ENCODE data around the gene KRTAP20-3.

Gene KRTAP20-3

DNA sequence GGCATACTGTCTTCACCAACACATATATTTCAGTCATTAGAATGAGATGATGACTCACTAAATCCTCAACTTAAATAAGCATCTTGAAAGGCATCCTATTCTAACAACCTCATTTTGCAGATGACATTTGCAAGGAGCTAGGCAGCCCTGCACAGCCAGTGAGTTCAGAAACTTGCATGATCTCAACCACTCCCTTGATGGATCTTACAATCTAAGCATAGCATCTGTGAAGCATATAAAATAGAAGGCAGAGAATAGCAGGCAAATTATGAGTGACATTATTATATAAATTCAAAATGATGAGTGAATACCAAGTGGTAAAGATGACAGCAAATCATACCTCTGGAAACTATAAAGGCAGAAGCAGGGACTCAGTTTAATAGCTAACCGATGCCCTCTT is 31.6 kb downstream of the KRTAP20-3 start:
- no peak overlapping the region for H3K4me3 ChIP-seq (ENCODE audit: low read length in 2 of 2)
- H3K9me3 ChIP-seq (replicated peaks in 1 of 2; ENCODE audit: control insufficient read depth in 2 of 2, insufficient read depth in 1 of 2, low read depth in 1 of 2, low read length in 2 of 2): peaks cover 0 to 2% of the 10 kb centered on the region in 2 donors
- H2BK120ac ChIP-seq (ENCODE audit: low read depth, low read length): no peak overlapping the region
- no peak overlapping the region for H3K9ac ChIP-seq (ENCODE audit: low read depth, low read length, poor library complexity)
- no peaks in the 10 kb centered on the region for H3K27me3 ChIP-seq (ENCODE audit: control insufficient read depth in 3 of 3, insufficient read depth in 3 of 3, low read depth in 1 of 3, low read length in 3 of 3)
- no peak overlapping the region for H4K91ac ChIP-seq (ENCODE audit: low read depth, low read length, poor library complexity)
- no peak overlapping the region for H2BK15ac ChIP-seq (ENCODE audit: low read length)
- no peak overlapping the region for H3K18ac ChIP-seq (ENCODE audit: low read length)
- no peak overlapping the region for H3K4ac ChIP-seq (ENCODE audit: low read length)
- H3K4me2 ChIP-seq (ENCODE audit: insufficient read depth, low read length, poor library complexity, severe bottlenecking): no peak overlapping the region
- H2BK5ac ChIP-seq (ENCODE audit: low read length): no peak overlapping the region
- no peak overlapping the region for H3K23ac ChIP-seq (ENCODE audit: low read depth, low read length, poor library complexity)
- no peaks in the 10 kb centered on the region for H3K36me3 ChIP-seq (replicated peaks in 1 of 2; ENCODE audit: control insufficient read depth in 2 of 2, insufficient read depth in 2 of 2, low read length in 2 of 2)
- H2AFZ ChIP-seq (ENCODE audit: low read length): no peak overlapping the region
- no peaks in the 10 kb centered on the region for H3K79me1 ChIP-seq (ENCODE audit: low read depth, low read length)
- H3K14ac ChIP-seq (ENCODE audit: low read length): no peak overlapping the region
- WGBS, 2 donors (ENCODE audit: extremely low coverage in 2 of 2, insufficient read length in 2 of 2, insufficient replicate concordance in 1 of 2): no CpG with 5 or more reads among the region's 1 CpG
- no peak overlapping the region for H4K8ac ChIP-seq (ENCODE audit: low read depth, low read length)
- H2AK5ac ChIP-seq (ENCODE audit: low read depth, low read length): no peak overlapping the region
- H3K27ac ChIP-seq (replicated peaks; ENCODE audit: low read length): no peak overlapping the region
- DNase-seq (ENCODE audit: low spot score): no peak
- H2BK12ac ChIP-seq (ENCODE audit: low read length): no peak overlapping the region
- H3K4me1 ChIP-seq (ENCODE audit: control insufficient read depth in 2 of 2, insufficient read depth in 1 of 2, low read depth in 1 of 2, low read length in 2 of 2): no peaks in the 10 kb centered on the region

DNA sequence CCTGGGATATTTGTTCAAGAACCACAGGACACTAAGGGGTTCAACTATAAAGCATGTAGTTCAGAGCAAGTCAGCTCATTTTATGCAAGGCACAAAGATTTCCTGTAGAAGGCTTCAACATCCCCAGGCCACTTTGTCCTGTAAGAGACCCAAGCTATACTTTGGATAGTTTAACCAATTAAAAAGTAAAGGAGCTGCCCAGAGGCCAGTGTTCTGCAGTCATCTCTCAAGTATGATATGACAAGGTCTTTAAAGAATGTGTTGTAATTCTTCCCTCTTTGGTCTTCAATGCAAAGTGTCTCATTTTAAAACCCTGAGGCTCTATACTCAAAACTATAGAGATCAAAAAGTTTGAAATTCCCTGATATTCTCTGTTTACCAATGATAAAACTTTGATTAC is 34.1 kb downstream of the KRTAP20-3 start:
- Histone ChIP-seq H4K91ac (ENCODE audit: low read depth, low read length, poor library complexity) (no peak overlapping the region), H2BK120ac (ENCODE audit: low read depth, low read length) (no peak overlapping the region), H3K14ac (ENCODE audit: low read length) (no peak overlapping the region), H3K23ac (ENCODE audit: low read depth, low read length, poor library complexity) (no peak overlapping the region), H2BK5ac (ENCODE audit: low read length) (no peak overlapping the region), H3K27me3 (ENCODE audit: control insufficient read depth in 3 of 3, insufficient read depth in 3 of 3, low read depth in 1 of 3, low read length in 3 of 3) (no peaks in the 10 kb centered on the region), H3K27ac (replicated peaks; ENCODE audit: low read length) (no peak overlapping the region), H3K79me1 (ENCODE audit: low read depth, low read length) (no peaks in the 10 kb centered on the region), H3K4me3 (ENCODE audit: low read length in 2 of 2) (no peak overlapping the region), H3K4me1 (ENCODE audit: control insufficient read depth in 2 of 2, insufficient read depth in 1 of 2, low read depth in 1 of 2, low read length in 2 of 2) (no peaks in the 10 kb centered on the region), H4K8ac (ENCODE audit: low read depth, low read length) (no peak overlapping the region), H3K18ac (ENCODE audit: low read length) (no peak overlapping the region), H2AK5ac (ENCODE audit: low read depth, low read length) (no peak overlapping the region), H3K4ac (ENCODE audit: low read length) (no peak overlapping the region), H3K9ac (ENCODE audit: low read depth, low read length, poor library complexity) (no peak overlapping the region), H2AFZ (ENCODE audit: low read length) (no peak overlapping the region), H3K9me3 (replicated peaks in 1 of 2; ENCODE audit: control insufficient read depth in 2 of 2, insufficient read depth in 1 of 2, low read depth in 1 of 2, low read length in 2 of 2) (peaks cover 0 to 2% of the 10 kb centered on the region in 2 donors), H3K36me3 (replicated peaks in 1 of 2; ENCODE audit: control insufficient read depth in 2 of 2, insufficient read depth in 2 of 2, low read length in 2 of 2) (no peaks in the 10 kb centered on the region), H2BK12ac (ENCODE audit: low read length) (no peak overlapping the region), H3K4me2 (ENCODE audit: insufficient read depth, low read length, poor library complexity, severe bottlenecking) (no peak overlapping the region), H2BK15ac (ENCODE audit: low read length) (no peak overlapping the region)
- no peak for DNase-seq (ENCODE audit: low spot score)

DNA sequence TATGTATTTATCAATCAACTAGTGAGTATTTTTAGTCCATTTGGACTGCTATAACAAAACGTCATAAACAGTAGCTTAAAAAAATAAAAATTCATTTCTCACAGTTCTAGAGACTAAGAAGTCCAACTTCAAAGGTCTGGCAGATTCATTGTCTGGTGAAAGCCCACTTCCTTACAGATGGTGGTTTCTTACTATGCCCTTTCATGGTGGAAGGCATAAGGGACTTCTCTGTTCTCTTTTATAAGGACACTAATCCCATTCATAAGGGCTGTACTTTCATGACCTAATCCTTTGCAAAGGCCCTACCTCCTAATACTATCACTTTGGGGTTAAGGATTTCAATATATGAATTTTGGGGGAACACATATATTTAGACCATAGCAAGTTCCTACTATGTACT is 37.9 kb downstream of the KRTAP20-3 start:
- no peak overlapping the region for H2BK120ac ChIP-seq (ENCODE audit: low read depth, low read length)
- WGBS, 2 donors (ENCODE audit: extremely low coverage in 2 of 2, insufficient read length in 2 of 2, insufficient replicate concordance in 1 of 2): no CpG with 5 or more reads among the region's 1 CpG
- H3K23ac ChIP-seq (ENCODE audit: low read depth, low read length, poor library complexity): no peak overlapping the region
- H2BK5ac ChIP-seq (ENCODE audit: low read length): no peak overlapping the region
- H3K27ac ChIP-seq (replicated peaks; ENCODE audit: low read length): no peak overlapping the region
- no peaks in the 10 kb centered on the region for H3K79me1 ChIP-seq (ENCODE audit: low read depth, low read length)
- H3K14ac ChIP-seq (ENCODE audit: low read length): no peak overlapping the region
- DNase-seq (ENCODE audit: low spot score): no peak
- no peak overlapping the region for H3K18ac ChIP-seq (ENCODE audit: low read length)
- no peak overlapping the region for H3K4me3 ChIP-seq (ENCODE audit: low read length in 2 of 2)
- H3K4me1 ChIP-seq (ENCODE audit: control insufficient read depth in 2 of 2, insufficient read depth in 1 of 2, low read depth in 1 of 2, low read length in 2 of 2): no peaks in the 10 kb centered on the region
- H4K8ac ChIP-seq (ENCODE audit: low read depth, low read length): no peak overlapping the region
- H3K4ac ChIP-seq (ENCODE audit: low read length): no peak overlapping the region
- H2BK12ac ChIP-seq (ENCODE audit: low read length): no peak overlapping the region
- H2AFZ ChIP-seq (ENCODE audit: low read length): no peak overlapping the region
- H3K9me3 ChIP-seq (replicated peaks in 1 of 2; ENCODE audit: control insufficient read depth in 2 of 2, insufficient read depth in 1 of 2, low read depth in 1 of 2, low read length in 2 of 2): no peaks in the 10 kb centered on the region
- no peak overlapping the region for H3K4me2 ChIP-seq (ENCODE audit: insufficient read depth, low read length, poor library complexity, severe bottlenecking)
- no peak overlapping the region for H2BK15ac ChIP-seq (ENCODE audit: low read length)
- H4K91ac ChIP-seq (ENCODE audit: low read depth, low read length, poor library complexity): no peak overlapping the region
- H3K36me3 ChIP-seq (replicated peaks in 1 of 2; ENCODE audit: control insufficient read depth in 2 of 2, insufficient read depth in 2 of 2, low read length in 2 of 2): no peaks in the 10 kb centered on the region
- no peak overlapping the region for H2AK5ac ChIP-seq (ENCODE audit: low read depth, low read length)
- H3K27me3 ChIP-seq (ENCODE audit: control insufficient read depth in 3 of 3, insufficient read depth in 3 of 3, low read depth in 1 of 3, low read length in 3 of 3): no peaks in the 10 kb centered on the region
- no peak overlapping the region for H3K9ac ChIP-seq (ENCODE audit: low read depth, low read length, poor library complexity)

DNA sequence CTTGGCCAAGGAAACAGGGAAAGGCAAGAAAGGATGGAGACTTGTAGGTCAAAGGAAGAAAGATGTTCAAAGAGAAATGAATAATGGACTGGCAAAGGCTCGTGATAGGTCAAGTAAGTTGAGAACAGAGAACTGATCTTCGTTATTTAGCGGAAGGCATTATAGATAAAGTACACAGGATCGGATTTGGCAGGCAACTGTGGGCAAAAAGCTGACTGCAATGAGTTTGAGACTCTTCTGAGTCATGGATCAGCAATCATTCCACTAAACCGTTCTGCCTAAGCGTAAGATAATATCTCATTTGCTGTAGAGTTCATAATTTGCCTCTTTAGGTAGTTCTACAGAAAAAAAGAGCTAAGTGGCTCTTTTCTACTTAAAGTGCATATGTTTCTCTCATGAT is 41.8 kb downstream of the KRTAP20-3 start:
- DNase-seq (ENCODE audit: low spot score): no peak
- H2AFZ ChIP-seq (ENCODE audit: low read length): no peak overlapping the region

More for the DNA sequence above, 41.8 kb downstream of the KRTAP20-3 start:
- Histone ChIP-seq H2BK5ac (ENCODE audit: low read length) (no peak overlapping the region), H3K9ac (ENCODE audit: low read depth, low read length, poor library complexity) (no peak overlapping the region), H4K91ac (ENCODE audit: low read depth, low read length, poor library complexity) (no peak overlapping the region), H3K18ac (ENCODE audit: low read length) (no peak overlapping the region), H2AK5ac (ENCODE audit: low read depth, low read length) (no peak overlapping the region), H3K4me2 (ENCODE audit: insufficient read depth, low read length, poor library complexity, severe bottlenecking) (no peak overlapping the region), H3K4me1 (ENCODE audit: control insufficient read depth in 2 of 2, insufficient read depth in 1 of 2, low read depth in 1 of 2, low read length in 2 of 2) (no peaks in the 10 kb centered on the region), H3K79me1 (ENCODE audit: low read depth, low read length) (no peaks in the 10 kb centered on the region), H3K27me3 (ENCODE audit: control insufficient read depth in 3 of 3, insufficient read depth in 3 of 3, low read depth in 1 of 3, low read length in 3 of 3) (no peaks in the 10 kb centered on the region), H3K4ac (ENCODE audit: low read length) (no peak overlapping the region), H2BK12ac (ENCODE audit: low read length) (no peak overlapping the region), H3K36me3 (replicated peaks in 1 of 2; ENCODE audit: control insufficient read depth in 2 of 2, insufficient read depth in 2 of 2, low read length in 2 of 2) (no peaks in the 10 kb centered on the region), H4K8ac (ENCODE audit: low read depth, low read length) (no peak overlapping the region), H3K4me3 (ENCODE audit: low read length in 2 of 2) (no peak overlapping the region), H2BK15ac (ENCODE audit: low read length) (no peak overlapping the region), H3K14ac (ENCODE audit: low read length) (no peak overlapping the region), H2BK120ac (ENCODE audit: low read depth, low read length) (no peak overlapping the region), H3K9me3 (replicated peaks in 1 of 2; ENCODE audit: control insufficient read depth in 2 of 2, insufficient read depth in 1 of 2, low read depth in 1 of 2, low read length in 2 of 2) (no peaks in the 10 kb centered on the region), H3K23ac (ENCODE audit: low read depth, low read length, poor library complexity) (no peak overlapping the region), H3K27ac (replicated peaks; ENCODE audit: low read length) (no peak overlapping the region)
- no CpG with 5 or more reads among the region's 6 CpGs for whole genome bisulfite sequencing, 2 donors (ENCODE audit: extremely low coverage in 2 of 2, insufficient read length in 2 of 2, insufficient replicate concordance in 1 of 2)
